ENCODE data around the gene STYXL1.
"Not testable (repeated sequence)": the region's sequence is repeated elsewhere in the genome, so short reads cannot be mapped to it uniquely, and the experiment has no call there.

STYXL1 gene

GRCh38 chr7:76086070-76086469 is 38.3 kb upstream of the STYXL1 start:
- DNase-seq, result no peak
- no peak overlapping the region for H3K4me3 ChIP-seq (ENCODE audit: low read depth, low read length)
- H3K4me1 ChIP-seq, result no peaks in the 10 kb centered on the region
- no peaks in the 10 kb centered on the region for H3K36me3 ChIP-seq
- no peaks in the 10 kb centered on the region for H3K9me3 ChIP-seq
- H3K27me3 ChIP-seq, result no peaks in the 10 kb centered on the region
- TF ChIP-seq CTCF (IDR thresholded peaks at IDR 0.05; ENCODE audit: low read depth, low read length), result no peak

- not testable (repeated sequence) for H3K4me1 ChIP-seq, H3K36me3 ChIP-seq
These were observed 36.3 kb upstream of the STYXL1 start for GRCh38 chr7:76084115-76084514.

DNA sequence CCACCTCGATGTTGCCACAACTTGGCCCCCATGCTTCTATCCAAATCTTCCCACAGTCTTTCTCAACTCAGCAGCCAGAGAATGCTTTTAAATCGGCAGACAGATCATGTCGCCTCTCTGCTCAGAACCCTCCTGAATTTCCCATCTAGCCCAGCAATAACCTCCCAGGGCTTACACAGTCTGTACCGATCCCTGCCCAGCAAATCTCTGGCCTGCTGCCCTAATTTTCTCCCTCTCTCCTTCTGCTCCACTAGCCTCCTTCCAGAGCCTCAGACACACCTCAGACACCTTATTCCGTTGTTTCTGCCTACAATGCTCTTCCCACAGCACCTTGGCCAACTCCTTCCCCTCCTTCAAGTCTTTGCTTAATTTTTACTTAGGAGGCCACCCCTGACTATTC is 32.4 kb upstream of the STYXL1 start:
- Histone ChIP-seq H3K4me3 (ENCODE audit: low read depth, low read length) (no peak overlapping the region), H3K36me3 (no peaks in the 10 kb centered on the region), H3K27me3 (no peaks in the 10 kb centered on the region), H3K9me3 (no peaks in the 10 kb centered on the region), H3K4me1 (no peaks in the 10 kb centered on the region)
- no peak for TF ChIP-seq CTCF (IDR thresholded peaks at IDR 0.05; ENCODE audit: low read depth, low read length)
- no peak for DNase-seq

More at GRCh38 chr7:76084115-76084514, 36.3 kb upstream of the STYXL1 start:
- not testable (repeated sequence) for H3K9me3 ChIP-seq; H3K4me3 ChIP-seq (ENCODE audit: low read depth, low read length); H3K27me3 ChIP-seq; DNase-seq

- Histone ChIP-seq H3K4me1 (no peaks in the 10 kb centered on the region), H3K9me3 (no peaks in the 10 kb centered on the region), H3K36me3 (no peaks in the 10 kb centered on the region), H3K27me3 (no peaks in the 10 kb centered on the region), H3K4me3 (ENCODE audit: low read depth, low read length) (no peak overlapping the region)
- DNase-seq, result no peak
- no peak for TF ChIP-seq CTCF (IDR thresholded peaks at IDR 0.05; ENCODE audit: low read depth, low read length)
These were observed 29.6 kb upstream of the STYXL1 start for GRCh38 chr7:76077435-76077834.

DNA sequence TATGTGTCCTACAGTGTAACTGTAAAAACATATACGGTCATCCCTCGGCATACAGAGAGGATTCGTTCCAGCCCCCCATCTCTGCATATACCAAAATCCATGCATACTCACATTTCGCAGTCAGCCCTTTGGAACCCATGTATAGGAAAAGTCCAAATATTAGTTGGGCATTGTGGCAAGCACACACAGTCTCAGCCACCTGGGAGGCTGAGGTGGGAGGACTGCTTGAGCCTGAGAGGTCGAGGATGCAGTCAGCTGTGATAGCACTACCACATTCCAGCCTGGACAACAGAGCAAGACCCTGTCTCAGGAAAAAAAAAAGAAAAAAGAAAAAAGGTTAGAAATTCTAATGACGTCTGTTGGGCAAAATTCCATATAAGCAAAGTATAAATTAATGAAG is 29.2 kb upstream of the STYXL1 start:
- no peak for TF ChIP-seq CTCF (IDR thresholded peaks at IDR 0.05; ENCODE audit: low read depth, low read length)
- Histone ChIP-seq H3K4me3 (ENCODE audit: low read depth, low read length) (no peak overlapping the region), H3K27me3 (no peaks in the 10 kb centered on the region), H3K4me1 (no peaks in the 10 kb centered on the region), H3K9me3 (no peaks in the 10 kb centered on the region), H3K36me3 (no peaks in the 10 kb centered on the region)
- no peak for DNase-seq

DNA sequence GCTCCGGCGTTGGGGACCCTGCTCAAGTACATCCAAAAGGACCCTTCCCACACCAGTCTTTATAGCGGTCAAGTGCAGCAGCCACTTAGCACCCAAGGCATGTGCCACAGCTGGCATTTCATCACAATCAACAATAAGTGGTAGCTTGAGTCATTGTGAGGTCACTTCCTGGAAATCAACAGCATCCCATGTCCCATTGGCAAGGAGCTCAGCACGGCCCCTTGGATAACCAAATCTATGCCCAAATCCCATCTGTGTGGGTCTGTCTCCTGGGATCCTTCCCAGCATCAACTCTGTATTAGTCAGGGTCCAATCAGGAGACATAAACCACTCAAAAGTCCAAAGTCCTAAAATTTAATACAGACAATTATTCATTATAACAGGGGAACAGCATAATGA is 27.2 kb upstream of the STYXL1 start:
- DNase-seq, result no peak
- H3K4me3 ChIP-seq (ENCODE audit: low read depth, low read length), result no peak overlapping the region
- TF ChIP-seq CTCF (IDR thresholded peaks at IDR 0.05; ENCODE audit: low read depth, low read length), result no peak
- H3K27me3 ChIP-seq, result no peaks in the 10 kb centered on the region
- no peaks in the 10 kb centered on the region for H3K9me3 ChIP-seq
- no peaks in the 10 kb centered on the region for H3K4me1 ChIP-seq
- H3K36me3 ChIP-seq, result no peaks in the 10 kb centered on the region
